Epithelial cell of proximal tubule (primary cell): ENCODE results near the gene HORMAD2. TPM values are rescaled to one million over a fixed set of nuclear protein-coding genes. Genes with fewer than 3 reads are reported as not detected.
"Not testable (repeated sequence)": the region's sequence is repeated elsewhere in the genome, so short reads cannot be mapped to it uniquely, and the experiment has no call there.

ENCODE experiments used
- DNase-seq: peaks from one replicate; pipeline ENCODE4 v3.0.0-alpha.2; 2011; ENCODE audit warnings: low read depth
- H3K4me3 ChIP-seq: 2 replicates; pipeline ENCODE4 v1.5.1; 2011; ENCODE audit warnings: low read depth, mild to moderate bottlenecking, low read length
- CTCF ChIP-seq: conservative IDR thresholded peaks from 2 replicates; pipeline ENCODE4 v1.5.1; 2012; ENCODE audit warnings: low read depth, mild to moderate bottlenecking, low read length
- total RNA-seq: library from RNA; depleted of rRNA; stranded (reverse); fragments of >200 nt; gene quantifications from 2 replicates; pipeline ENCODE4 v1.2.3, GENCODE V29; 2015

Gene HORMAD2
- total RNA-seq, 1 donor from 2014 or later: not detected

- no peak for TF ChIP-seq CTCF
- H3K4me3 ChIP-seq: no peak overlapping the region
- no peak for DNase-seq
Observed at GRCh38 chr22:30074147-30074546, 6.1 kb upstream of the HORMAD2 start.

GRCh38 chr22:30074994-30075393, 5.3 kb upstream of the HORMAD2 start:
- no peak overlapping the region for H3K4me3 ChIP-seq
- no peak for TF ChIP-seq CTCF
- DNase-seq: no peak

- no peak for TF ChIP-seq CTCF
- no peak overlapping the region for H3K4me3 ChIP-seq
- DNase-seq: no peak
Observed at GRCh38 chr22:30077279-30077880, 2.9 kb upstream of the HORMAD2 start.

- H3K4me3 ChIP-seq: no peak overlapping the region
- no peak for DNase-seq
- no peak for TF ChIP-seq CTCF
Observed at GRCh38 chr22:30078320-30079311, 1.6 kb upstream of the HORMAD2 start.

- DNase-seq: no peak
- no peak for TF ChIP-seq CTCF
- H3K4me3 ChIP-seq: no peak overlapping the region
Observed at GRCh38 chr22:30080805-30081204, 541 bp downstream of the HORMAD2 start.

GRCh38 chr22:30086496-30086895, 6.2 kb downstream of the HORMAD2 start:
- DNase-seq: no peak
- H3K4me3 ChIP-seq: no peak overlapping the region
- TF ChIP-seq CTCF: no peak

GRCh38 chr22:30087037-30087436, 6.8 kb downstream of the HORMAD2 start:
- DNase-seq: peak; percentile 92
- H3K4me3 ChIP-seq: not testable (repeated sequence)
